HG03280 (cell line): Measurements from ENCODE around the gene RAP2B.
"Not testable (repeated sequence)": the region's sequence is repeated elsewhere in the genome, so short reads cannot be mapped to it uniquely, and the experiment has no call there.

Experiments
- ATAC-seq: cut with Tn5 transposase; IDR thresholded peaks from one replicate; pipeline ENCODE4 v1.9.1; 2021; ENCODE audit warnings: mild to moderate bottlenecking, moderate library complexity; ENCODE audit not compliant: unreplicated experiment

Gene RAP2B

GRCh38 chr3:153161714-153162512 lies at the start of gene RAP2B:
RAP2B (plus strand) TSS chr3:153162226; CDS start chr3:153162694, 468 bp downstream.
- ATAC-seq, result peak; percentile 56

GRCh38 chr3:153113541-153113940 lies 48.5 kb upstream of the RAP2B start:
- no peak for ATAC-seq

- ATAC-seq, result not testable (repeated sequence)
Measured at GRCh38 chr3:153114270-153114669, 47.8 kb upstream of the RAP2B start.

- ATAC-seq, result no peak
Measured at GRCh38 chr3:153115326-153115725, 46.7 kb upstream of the RAP2B start.

- ATAC-seq, result no peak
Measured at GRCh38 chr3:153127788-153128187, 34.2 kb upstream of the RAP2B start.

GRCh38 chr3:153129426-153129825 lies 32.6 kb upstream of the RAP2B start:
- no peak for ATAC-seq

- no peak for ATAC-seq
Measured at GRCh38 chr3:153129866-153130265, 32.2 kb upstream of the RAP2B start.

GRCh38 chr3:153130312-153130977 lies 31.6 kb upstream of the RAP2B start:
- ATAC-seq, result peak; percentile 87

GRCh38 chr3:153137626-153138025 lies 24.4 kb upstream of the RAP2B start:
- no peak for ATAC-seq

GRCh38 chr3:153138276-153139210 lies 23.5 kb upstream of the RAP2B start:
- peak; percentile 67 for ATAC-seq

GRCh38 chr3:153142961-153143360 lies 19.1 kb upstream of the RAP2B start:
- no peak for ATAC-seq

- no peak for ATAC-seq
Measured at GRCh38 chr3:153144071-153144470, 18.0 kb upstream of the RAP2B start.

- no peak for ATAC-seq
Measured at GRCh38 chr3:153144779-153145178, 17.2 kb upstream of the RAP2B start.

- ATAC-seq, result no peak
Measured at GRCh38 chr3:153145454-153145853, 16.6 kb upstream of the RAP2B start.

GRCh38 chr3:153146191-153147053 lies 15.6 kb upstream of the RAP2B start:
- ATAC-seq, result peak; percentile 57

- no peak for ATAC-seq
Measured at GRCh38 chr3:153150991-153151390, 11.0 kb upstream of the RAP2B start.

- ATAC-seq, result not testable (repeated sequence)
Measured at GRCh38 chr3:153155786-153156185, 6.2 kb upstream of the RAP2B start.

- no peak for ATAC-seq
Measured at GRCh38 chr3:153158189-153158588, 3.8 kb upstream of the RAP2B start.

GRCh38 chr3:153158961-153159735 lies 2.9 kb upstream of the RAP2B start:
- no peak for ATAC-seq
